Left colon (tissue), 2 donors: ENCODE data around the gene VAC14. TPM values are rescaled to one million over a fixed set of nuclear protein-coding genes. Genes with fewer than 3 reads are reported as not detected.
"Not testable (repeated sequence)": the region's sequence is repeated elsewhere in the genome, so short reads cannot be mapped to it uniquely, and the experiment has no call there.

Source experiments
- ATAC-seq: fragments of 200-7000 bp; cut with Tn5 transposase; one replicate; pipeline ENCODE4 v1.9.1; 2020; ENCODE audit warnings: mild to moderate bottlenecking, moderate library complexity
- DNase-seq, 2 donors: peaks; one replicate each; pipeline ENCODE4 v3.0.0-alpha.2; 2020
- intact Hi-C, 2 donors: fragments of 100-400 bp; cut with DNase I in 1 of 2; cut with micrococcal nuclease in 1 of 2; formaldehyde crosslinking; loops; one replicate each; pipeline versions ENCODE4 v1.11.2 to v1.14.0; 2022; cut with DNase I, micrococcal nuclease
- total RNA-seq, 2 donors: library from RNA; stranded (reverse); fragmentation: NEBNext Ultra II Directional; extraction: Animal tissue kit (Norgen Biotek cat#: 25700); gene quantifications; one replicate each; pipeline ENCODE4 v1.2.1, GENCODE V29; 2021
- donor health status: DM: no; HTN: no; CAD: no.
- donor health status: DM: yes; HTN: yes; CAD: no.

Gene VAC14
- total RNA-seq, 2 donors from 2014 or later: 26.9 to 32.1 TPM

DNA sequence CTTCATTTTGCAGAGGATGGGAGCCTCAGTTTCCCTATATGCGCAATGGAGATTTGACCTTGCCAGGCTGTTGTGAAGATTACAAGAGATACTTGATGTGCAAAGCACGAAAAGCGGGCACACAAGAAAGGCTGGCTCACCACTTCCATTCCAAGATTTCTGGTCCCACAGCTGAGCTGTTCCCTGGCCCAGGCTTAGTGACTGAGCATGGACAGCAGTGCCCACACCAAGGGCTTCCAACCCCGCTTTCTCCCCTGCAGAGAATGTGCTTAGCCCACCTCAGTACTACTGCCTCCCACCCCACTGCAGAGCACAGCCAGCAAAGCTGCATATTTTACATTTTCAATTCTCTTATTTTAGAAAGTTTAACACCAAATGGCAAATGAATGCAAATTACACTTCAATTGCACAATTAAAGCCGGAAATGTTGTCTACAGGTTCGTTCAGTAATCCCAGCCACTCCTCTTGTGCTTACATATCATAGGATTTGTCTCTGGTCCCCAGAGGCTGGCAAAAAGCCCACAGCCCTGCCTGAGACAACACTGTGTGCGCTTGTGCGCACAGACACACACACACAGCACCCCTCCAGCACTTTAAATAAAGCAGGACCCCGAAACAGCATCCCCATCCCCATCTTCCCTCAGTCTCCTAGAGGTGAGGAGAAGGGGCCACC, 51.8 kb downstream of the VAC14 start:
- DNase-seq (peak; percentile 79 to 85), ATAC-seq (peak; percentile 59)
- intact Hi-C loops: loop anchor here in 1 of 2 donors (10.0 kb wide), 1 partner anchor 64 kb away; the partner anchor contains the start of gene MTSS2

- no peak for ATAC-seq
- no peak for DNase-seq
- intact Hi-C loops: loop anchor here in 1 of 2 donors (10.0 kb wide), 1 partner anchor 63 kb away; the partner anchor contains the start of gene MTSS2
These were observed 53.0 kb downstream of the VAC14 start for GRCh38 chr16:70747703-70748631.

DNA sequence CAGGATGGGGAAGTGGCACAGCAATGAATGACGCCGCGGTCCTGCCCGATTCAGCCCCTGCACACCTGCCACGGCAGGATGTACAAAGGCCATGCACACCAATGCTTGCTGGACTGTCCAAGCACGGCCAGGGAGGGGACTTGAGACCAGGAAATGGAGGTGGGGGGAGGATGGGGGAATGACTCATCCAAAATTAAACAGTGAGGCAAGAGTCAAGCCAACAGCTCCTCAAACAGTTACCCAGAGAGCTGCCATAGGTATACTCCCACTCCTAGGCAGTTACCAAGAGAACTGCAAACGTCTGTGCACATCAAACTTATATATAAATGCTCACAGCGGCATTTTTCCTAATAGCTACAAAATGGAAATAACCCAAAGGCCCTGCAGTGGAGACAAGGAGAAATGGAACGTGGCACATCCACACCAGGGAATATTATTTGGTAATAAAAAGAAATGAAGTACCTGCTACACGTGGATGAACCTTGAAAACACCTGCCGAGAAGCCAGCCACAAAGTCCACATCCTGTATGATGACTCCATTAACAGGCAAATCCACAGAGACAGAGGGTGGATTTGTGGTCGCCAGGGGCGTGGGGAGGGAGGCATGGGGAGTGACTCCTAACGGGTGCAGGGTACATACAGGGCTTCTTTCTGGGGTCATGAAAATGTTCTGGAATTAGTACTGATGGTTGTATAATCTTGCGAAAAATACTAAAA, 54.1 kb downstream of the VAC14 start:
- peak; percentile 75 to 90 for DNase-seq
- intact Hi-C loops: loop anchor here in 1 of 2 donors (10.0 kb wide), 1 partner anchor 62 kb away; the partner anchor contains the start of gene MTSS2
- ATAC-seq: peak; percentile 80

GRCh38 chr16:70746040-70746707, 54.8 kb downstream of the VAC14 start:
- ATAC-seq (peak; percentile 33), DNase-seq (peak; percentile 57 to 72)
- intact Hi-C loops: loop anchor here in 1 of 2 donors (10.0 kb wide), 1 partner anchor 61 kb away; the partner anchor contains the start of gene MTSS2

DNA sequence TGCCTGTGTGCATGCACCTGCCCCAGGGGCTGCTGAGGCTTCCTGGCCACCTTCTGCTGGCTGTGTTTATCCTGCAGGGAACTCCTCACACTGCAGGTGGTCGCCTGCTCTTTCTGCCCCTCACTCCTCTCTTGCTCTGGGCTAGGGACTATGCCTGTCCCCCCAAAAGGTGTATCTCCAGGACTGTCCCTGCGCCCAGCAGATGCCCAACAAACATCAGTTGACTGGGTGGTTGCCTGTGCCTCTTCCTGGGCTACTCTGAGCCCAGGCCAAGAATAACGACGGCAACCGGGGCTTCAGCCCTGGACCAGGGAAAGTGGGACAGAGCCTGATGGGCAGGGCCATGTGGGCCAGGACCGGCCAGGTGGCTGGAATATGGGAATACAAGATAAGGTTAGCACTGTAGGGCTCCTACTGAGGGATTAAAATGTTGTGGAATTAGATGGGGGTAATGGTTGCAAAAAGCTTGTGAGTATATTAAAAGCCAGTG, 55.4 kb downstream of the VAC14 start:
- DNase-seq (no peak), ATAC-seq (no peak)
- intact Hi-C loops: loop anchor here in 1 of 2 donors (10.0 kb wide), 1 partner anchor 61 kb away; the partner anchor contains the start of gene MTSS2

DNA sequence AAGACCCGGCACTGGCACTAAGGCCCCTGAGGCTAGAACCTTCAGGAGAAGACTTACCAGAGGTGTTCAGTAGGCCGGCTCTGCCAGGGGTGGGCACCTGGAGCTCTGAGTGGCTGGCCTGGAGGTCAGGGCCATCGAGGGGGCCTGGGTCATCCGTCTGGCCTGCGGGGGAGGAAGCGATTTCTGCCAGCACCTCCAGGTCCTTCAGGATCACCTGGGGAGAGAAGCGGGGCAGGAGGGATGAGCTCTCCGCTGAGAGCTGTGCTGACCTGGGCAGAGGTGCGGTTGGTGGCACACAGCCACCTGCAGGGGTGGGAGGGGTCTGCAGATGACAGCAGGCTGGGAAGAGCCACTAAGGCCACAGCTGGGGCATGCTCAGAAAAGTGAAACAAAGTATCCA, 56.6 kb downstream of the VAC14 start:
- ATAC-seq (no peak), DNase-seq (no peak)
- intact Hi-C loops: loop anchor here in 1 of 2 donors (10.0 kb wide), 1 partner anchor 60 kb away; the partner anchor contains the start of gene MTSS2

- no peak for DNase-seq
- ATAC-seq: no peak
- intact Hi-C loops: loop anchor here in 1 of 2 donors (10.0 kb wide), 1 partner anchor 59 kb away; the partner anchor contains the start of gene MTSS2
These were observed 57.2 kb downstream of the VAC14 start for GRCh38 chr16:70743791-70744190.

DNA sequence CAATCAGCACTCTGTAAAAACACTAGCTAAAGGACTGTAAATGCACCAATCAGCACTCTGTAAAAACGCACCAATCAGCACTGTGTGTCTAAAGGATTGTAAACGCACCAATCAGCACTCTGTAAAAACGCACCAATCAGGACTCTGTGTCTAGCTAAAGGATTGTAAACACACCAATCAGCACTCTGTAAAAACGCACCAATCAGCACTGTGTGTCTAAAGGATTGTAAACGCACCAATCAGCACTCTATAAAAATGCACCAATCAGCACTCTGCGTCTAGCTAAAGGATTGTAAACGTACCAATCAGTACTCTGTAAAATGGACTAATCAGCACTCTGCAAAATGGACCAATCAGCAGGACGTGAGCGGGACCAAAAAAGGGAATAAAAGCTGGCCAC, 58.0 kb downstream of the VAC14 start:
- not testable (repeated sequence) for DNase-seq, ATAC-seq
- intact Hi-C loops: loop anchor here in 1 of 2 donors (10.0 kb wide), 1 partner anchor 58 kb away; the partner anchor contains the start of gene MTSS2

GRCh38 chr16:70741783-70742125, 59.2 kb downstream of the VAC14 start:
- ATAC-seq: no peak
- DNase-seq: no peak
- intact Hi-C loops: loop anchor here in 1 of 2 donors (10.0 kb wide), 1 partner anchor 57 kb away; the partner anchor contains the start of gene MTSS2

GRCh38 chr16:70740914-70741782, 59.8 kb downstream of the VAC14 start:
- intact Hi-C loops: loop anchor here in 1 of 2 donors (10.0 kb wide), 1 partner anchor 56 kb away; the partner anchor contains the start of gene MTSS2
- DNase-seq (no peak), ATAC-seq (no peak)

GRCh38 chr16:70740174-70740913, 60.6 kb downstream of the VAC14 start:
- DNase-seq (no peak), ATAC-seq (no peak)
- intact Hi-C loops: loop anchor here in 1 of 2 donors (10.0 kb wide), 1 partner anchor 56 kb away; the partner anchor contains the start of gene MTSS2

GRCh38 chr16:70739389-70739788, 61.6 kb downstream of the VAC14 start:
- intact Hi-C loops: no loop called here
- DNase-seq (no peak), ATAC-seq (no peak)

DNA sequence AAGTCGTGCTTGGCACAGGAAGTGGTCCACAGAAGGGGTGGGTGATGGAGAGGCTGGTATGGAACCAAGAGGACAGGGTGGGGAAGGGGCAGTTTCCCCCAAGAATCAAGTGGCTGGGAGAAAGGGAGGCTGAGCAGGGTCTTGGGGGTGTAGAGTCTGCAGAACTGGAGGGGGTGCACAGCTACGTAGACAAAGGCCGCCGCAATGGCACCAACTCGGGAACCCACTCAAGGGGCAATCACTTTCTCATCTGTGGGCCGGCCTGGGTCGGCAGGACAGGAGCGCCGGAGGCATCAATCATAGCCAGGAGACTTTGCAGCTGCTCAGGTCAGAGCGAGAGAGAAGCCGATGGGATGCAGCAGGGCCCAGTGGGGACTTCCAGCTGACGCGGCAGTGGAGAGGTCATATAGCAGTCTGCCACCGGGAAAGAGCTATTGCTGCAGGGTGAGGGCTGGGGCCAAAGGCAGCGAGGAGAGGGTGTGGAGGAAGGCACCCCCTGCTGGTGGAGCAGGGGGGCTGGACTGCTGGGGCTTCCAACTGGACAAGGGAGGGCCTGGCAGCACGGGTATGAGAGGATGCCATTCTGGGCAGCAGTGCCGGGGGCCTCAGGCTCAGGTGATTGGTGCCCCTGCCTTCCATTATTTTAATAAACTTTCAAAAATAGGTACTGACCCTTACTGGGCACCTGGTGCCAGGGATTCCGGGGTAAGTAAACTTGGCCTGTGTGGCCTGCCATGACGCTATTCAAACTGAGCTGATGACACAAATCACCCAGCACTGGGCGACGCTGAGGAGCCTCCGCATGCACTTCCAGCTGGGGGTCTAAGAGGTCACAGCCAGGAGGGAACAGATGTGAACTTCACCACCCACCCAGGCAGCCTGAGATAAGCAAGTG, 62.6 kb downstream of the VAC14 start:
- intact Hi-C loops: no loop called here
- DNase-seq (peak; percentile 49 to 67), ATAC-seq (peak; percentile 73)

DNA sequence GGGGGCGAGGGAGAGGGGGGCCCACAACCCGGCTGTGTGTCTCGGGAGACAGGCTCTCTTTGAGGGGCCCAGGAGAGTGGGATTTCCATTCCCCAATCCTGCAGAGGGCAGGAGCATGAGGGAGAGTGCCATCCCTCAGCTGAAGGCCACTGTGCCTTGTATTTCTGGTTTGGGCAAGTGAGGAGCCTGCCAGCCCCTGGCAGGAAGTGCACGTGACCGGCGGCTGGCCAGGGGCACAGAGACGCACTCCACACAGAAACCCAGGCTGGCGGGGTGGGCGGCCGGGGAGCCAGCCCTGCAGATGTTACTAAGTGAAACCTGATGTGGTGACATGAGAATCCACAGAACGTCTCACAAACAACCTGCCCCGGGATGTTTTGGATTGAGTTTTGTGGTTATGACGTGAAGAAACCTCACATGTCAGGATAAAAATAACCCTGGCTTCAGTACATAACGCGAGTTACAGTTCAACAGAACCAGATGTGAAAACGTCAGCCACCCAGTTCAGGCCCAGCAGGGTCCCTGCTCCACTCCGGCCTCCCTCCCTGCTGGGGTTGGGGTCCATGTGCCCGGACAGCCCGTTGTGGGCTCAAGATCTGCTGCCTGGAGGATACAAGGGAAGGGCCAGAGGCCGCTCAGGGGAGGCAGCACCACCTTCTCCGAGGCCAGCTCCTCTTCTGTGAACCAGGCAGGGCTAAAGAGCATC, 63.4 kb downstream of the VAC14 start:
- DNase-seq (peak; percentile 55 to 71), ATAC-seq (peak; percentile 36)
- intact Hi-C loops: no loop called here
